HG03066 (cell line): ENCODE results near the gene PALLD.

Experiments
- ATAC-seq: cut with Tn5 transposase; IDR thresholded peaks from one replicate; pipeline ENCODE4 v1.9.1; 2021; ENCODE audit warnings: low read depth; ENCODE audit not compliant: unreplicated experiment

Gene PALLD

GRCh38 chr4:168741281-168742173, 244.7 kb downstream of the PALLD start:
- ATAC-seq, result no peak

GRCh38 chr4:168743131-168743530, 246.3 kb downstream of the PALLD start:
- no peak for ATAC-seq

DNA sequence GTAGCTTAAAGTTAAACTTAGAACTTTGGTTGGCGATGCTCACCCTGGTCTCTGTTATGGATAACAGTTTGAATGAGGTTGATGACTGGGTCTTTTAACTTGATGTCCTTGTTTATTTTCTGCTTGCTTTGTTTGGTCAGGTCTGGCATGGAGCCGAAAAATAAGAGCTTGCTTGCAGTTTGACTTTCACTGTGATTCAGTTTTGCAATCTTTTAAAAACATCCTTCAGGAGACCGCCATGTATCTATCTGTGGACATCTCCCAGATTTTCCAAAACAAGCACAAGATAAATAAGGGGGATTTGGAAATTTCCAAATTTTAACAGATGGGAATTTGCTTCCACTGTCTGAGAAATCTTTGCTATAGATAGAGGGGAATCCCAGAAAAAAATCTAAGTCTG, 246.7 kb downstream of the PALLD start:
- no peak for ATAC-seq

- no peak for ATAC-seq
These were observed 247.2 kb downstream of the PALLD start for GRCh38 chr4:168744021-168744420.

DNA sequence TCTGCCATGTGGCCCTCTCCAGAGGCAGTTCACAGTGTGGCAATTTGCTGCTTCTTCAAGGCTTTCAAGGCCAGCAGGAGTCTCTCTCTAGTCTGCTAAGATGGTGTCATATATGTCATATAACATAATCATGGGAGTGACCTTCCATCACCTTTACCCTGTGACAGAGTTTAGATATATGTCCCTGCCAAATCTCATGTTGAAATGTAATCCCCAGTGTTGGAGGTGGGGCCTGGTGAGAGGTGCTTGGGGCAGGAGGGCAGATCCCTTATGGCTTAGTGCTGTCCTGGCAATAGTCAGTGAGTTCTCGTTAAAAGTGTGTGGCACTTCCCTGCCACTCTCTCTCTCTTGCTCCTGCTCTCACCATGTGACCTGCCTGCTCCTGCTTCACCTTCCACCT, 252.0 kb downstream of the PALLD start:
- ATAC-seq, result no peak

DNA sequence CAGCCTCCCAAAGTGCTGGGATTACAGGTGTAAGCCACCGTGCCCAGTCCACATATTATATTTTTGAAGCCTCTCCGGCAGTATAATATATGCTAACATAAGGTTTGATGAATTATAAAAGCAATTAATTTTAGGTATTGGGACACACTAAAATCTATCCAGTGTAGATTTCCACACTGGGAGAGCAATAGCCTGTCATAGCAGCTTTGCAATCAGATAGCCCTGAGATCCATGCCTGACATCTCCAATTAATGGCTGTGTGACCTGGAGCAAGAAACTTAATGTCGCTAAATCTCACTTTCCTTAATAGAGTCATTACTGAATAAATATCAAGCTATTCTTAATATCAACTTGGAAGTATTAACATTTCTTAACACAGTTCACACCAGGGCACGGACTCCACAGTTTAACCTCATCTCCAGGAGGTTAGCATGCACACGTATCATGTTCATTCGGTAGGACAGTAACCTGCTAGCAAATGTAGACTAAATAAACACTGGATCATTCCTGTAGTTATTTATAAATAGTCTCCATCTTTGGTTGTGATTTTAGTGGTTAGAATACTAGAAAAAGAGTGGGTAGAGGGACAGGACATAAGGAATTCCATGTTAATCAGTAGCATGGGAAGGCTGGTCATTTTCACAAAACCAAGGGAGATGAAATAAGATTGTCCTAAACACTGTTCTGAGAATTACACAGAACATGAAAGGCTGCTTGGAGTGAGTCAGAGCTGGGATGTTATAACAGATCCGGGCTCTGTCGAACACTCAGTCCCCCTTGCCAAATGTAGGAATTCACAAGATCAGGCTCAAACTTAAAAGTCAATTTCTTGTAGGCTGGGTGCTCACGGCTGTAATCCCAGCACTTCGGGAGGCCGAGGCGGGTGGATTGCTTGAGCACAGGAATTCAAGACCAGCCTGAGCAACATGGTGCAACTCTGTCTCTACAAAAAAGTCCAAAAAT, 254.7 kb downstream of the PALLD start:
- no peak for ATAC-seq

DNA sequence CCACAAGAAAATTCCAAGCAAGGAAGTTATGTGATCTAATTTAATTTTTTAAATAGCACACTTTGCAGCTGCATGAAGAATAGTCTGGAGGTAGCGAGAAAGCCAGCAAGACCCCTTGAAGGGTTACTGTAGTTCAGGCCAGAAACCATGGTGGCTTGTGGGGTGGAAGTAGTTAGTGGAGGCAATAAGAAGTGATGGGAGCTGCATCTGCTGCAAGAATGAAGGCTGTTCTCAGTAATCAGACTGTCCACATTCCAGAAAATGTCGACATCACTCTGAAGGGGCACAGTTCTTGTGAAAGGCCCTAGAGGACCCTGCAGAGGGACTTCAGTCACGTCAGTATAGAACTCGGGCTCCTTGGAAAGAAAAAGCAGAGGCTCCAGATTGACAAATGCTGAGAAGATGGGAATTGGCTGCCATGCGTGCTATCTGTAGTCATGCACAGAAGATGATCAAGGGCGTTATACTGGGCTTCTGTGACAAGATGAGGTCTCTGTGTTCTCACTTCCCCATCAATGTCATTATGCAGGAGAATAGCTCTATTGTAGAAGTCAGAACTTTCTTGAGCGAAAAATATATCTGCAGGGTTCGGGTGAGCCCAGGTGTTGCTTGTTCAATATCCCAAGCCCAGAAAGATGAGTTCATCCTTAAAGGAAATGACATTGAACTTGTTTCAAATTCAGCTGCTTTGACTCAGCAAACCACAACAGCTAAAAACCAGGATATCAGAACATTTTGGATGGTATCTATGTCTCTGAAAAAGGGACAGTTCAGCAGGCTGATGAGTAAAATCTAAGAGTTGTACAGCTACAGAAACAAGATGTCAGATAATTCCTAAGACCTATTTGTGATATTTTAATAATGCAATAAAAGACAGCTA, 259.0 kb downstream of the PALLD start:
- no peak for ATAC-seq

- no peak for ATAC-seq
These were observed 260.6 kb downstream of the PALLD start for GRCh38 chr4:168757500-168757899.

DNA sequence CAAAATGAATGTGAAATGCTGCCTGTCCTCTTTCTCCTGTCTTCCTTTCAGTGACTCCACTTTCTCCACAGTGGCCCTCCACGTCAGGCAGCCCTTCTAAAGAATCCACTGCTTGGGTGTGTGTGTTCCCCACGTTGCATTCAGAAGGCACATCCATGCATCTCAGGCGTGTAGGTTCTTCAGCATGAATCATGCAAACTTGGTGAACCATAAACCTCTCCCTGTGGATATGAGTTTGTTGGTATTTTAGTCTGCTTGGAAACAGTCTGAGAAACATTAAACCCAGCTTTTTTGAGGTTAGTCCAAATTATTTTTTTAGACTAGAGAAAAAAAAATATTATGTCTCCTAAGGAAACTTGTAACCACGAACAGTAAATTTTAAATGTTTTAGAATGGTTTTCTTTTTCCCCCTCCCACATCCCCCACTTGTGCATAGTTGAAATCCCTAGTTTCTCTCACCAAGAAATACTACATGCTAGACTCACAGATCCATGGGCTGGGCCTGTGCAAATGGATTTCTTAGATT, 261.6 kb downstream of the PALLD start:
- no peak for ATAC-seq

- ATAC-seq, result no peak
These were observed 262.5 kb downstream of the PALLD start for GRCh38 chr4:168759321-168759720.

DNA sequence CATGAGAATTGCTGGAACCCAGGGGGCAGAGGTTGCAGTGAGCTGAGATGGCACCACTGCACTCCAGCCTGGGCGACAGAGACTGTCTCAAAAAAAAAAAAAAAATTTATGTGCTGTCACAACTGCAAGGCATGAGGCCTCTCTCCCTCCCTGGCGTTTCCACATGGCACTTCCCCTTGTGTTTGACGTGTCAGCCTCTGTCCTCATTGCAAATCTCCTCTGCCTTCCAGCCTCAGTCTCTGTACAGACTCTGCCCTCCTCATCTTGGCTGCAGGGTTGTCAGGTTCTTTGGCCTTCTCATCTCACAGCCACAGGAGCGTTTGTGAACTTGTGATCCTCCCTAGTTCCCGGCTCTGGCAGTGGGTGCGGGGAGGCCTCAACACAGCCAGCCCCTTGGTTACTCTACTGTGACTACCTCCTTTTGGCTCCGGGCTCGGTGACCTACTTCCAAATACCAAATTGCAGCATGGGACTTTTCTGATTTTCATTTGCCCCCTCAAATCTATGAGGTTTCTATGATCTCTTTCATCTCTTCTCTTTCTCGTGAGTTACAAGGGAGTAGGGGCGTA, 263.2 kb downstream of the PALLD start:
- no peak for ATAC-seq

- no peak for ATAC-seq
These were observed 264.2 kb downstream of the PALLD start for GRCh38 chr4:168761066-168761465.

DNA sequence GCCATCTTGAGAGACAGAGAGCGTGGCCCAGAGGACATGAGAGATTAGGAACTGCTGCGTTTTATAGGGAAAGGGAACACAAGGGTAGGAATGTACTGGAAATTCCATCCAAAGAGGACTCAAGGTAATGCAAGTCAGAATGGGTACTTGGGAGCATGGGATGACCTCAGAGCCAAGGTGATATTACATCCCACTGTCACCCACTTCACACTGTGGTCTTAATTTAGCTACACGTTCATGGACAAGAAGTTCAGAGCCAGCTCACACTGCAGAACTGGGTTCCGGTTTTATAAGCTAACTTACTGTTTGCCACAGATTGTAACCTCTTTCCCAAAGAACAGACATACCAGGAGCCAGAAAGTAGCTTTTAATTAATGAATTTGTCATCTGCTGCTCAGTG, 268.5 kb downstream of the PALLD start:
- no peak for ATAC-seq

- no peak for ATAC-seq
These were observed 268.9 kb downstream of the PALLD start for GRCh38 chr4:168765726-168766125.

DNA sequence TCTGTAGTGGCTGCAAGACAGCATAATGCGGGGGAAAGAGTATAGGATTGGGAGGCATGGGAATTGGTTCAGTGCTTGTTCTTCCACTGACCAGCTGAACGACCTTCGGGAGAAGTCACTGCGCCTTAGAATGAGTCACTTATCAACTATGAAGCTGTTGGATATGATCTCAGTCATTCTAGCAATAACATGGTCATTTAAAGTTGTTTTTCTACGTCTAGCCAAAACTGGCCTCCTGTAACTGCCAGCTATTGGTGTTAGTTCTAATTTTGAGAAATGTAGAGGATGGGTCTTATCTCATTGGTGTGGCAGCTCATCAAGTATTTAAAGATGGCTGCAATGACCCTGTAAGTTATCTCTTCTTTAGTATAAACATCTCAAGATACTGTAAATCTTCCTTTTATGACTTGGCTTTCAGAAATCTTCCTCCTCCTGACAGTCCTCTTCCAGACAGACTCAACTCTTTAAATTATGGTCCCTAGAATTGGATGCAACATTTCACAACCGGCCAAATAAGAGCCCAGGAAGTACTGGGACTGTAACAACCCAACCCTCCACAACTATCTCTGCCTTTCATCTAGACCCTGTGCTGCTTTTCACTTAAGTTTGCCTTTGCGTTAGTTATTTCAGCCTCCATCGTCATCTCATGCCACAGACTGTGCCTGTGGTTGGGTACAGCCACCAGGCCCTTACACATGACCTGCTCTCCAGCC, 269.9 kb downstream of the PALLD start:
- no peak for ATAC-seq

GRCh38 chr4:168769416-168769815, 272.6 kb downstream of the PALLD start:
- ATAC-seq, result no peak

DNA sequence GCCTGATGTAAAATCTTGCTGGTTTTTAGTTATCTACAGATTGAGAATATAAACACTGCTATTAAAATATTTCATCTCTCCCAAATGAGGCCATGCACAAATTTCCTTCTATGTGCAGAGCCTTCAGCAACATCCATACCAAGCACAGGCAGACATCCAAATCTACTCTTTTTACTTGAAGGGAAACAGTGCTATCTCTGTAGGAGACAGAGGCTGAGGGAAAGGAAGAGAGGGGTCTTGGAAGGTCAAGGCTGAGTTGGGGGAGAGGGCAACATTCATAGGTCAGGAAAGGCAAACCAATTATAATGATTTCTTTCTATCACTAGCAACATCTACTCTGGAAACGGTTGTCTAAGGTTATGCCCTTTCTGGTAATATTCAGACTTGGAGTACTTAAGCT, 273.0 kb downstream of the PALLD start:
- no peak for ATAC-seq

GRCh38 chr4:168771251-168771650, 274.4 kb downstream of the PALLD start:
- ATAC-seq, result no peak
